ENCODE results near the gene ANKRD12. TPM values are rescaled to one million over a fixed set of nuclear protein-coding genes. Genes with fewer than 3 reads are reported as not detected.

The ANKRD12 gene
- total and polyA plus RNA-seq, 4 experiments from 2014 or later: 10.7 to 280 (median 201) TPM

DNA sequence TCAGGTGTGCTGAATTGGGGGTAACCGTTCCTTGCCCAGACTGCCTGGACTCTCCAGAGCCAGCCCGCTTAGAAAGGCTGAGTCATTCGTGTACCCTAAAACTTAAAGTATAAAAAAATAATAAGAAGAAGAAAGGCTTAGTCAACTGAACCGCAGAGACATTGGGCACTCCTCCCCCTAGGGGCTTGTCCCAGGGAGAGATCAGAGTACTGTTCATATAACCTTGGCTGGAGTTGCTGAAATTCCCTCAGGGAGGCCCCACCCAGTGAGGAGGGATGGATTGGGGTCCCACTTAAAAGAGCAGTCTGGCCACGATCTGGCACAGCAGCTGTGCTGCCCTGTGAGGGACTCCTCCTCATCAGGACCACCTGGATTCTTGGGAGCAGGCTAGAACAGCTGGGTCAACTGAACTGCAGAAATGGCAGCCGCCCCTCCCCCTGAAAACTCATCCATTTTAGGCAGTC, 37.2 kb downstream of the ANKRD12 start:
- Histone ChIP-seq H3K27me3 (ENCODE audit: insufficient read depth, low read length) (no peaks in the 10 kb centered on the region), H3K27ac (ENCODE audit: low read depth, low read length) (no peak overlapping the region), H3K4me1 (ENCODE audit: insufficient read depth, low read length) (peaks cover 59% of the 10 kb centered on the region), H3K4me3 (ENCODE audit: low read length in 2 of 2) (no peak overlapping the region), H3K36me3 (ENCODE audit: insufficient read depth, low read length) (no peaks in the 10 kb centered on the region), H3K9me3 (ENCODE audit: control insufficient read depth in 1 of 2, low read length in 2 of 2) (no peaks in the 10 kb centered on the region)
- H3K36me3 Mint-ChIP-seq: peaks cover 15 to 41% of the 10 kb centered on the region in 2 donors
- peaks cover 57 to 95% (median 76%) of the 10 kb centered on the region in 4 donors for H3K4me1 Mint-ChIP-seq
- H3K9me3 Mint-ChIP-seq: peaks cover 0 to 2% (median 0%) of the 10 kb centered on the region in 8 donors
- no peaks in the 10 kb centered on the region for H3K27me3 Mint-ChIP-seq
- DNase-seq: no peak
- peak overlapping the region in 2 of 7 donors; percentile 42 to 46 for H3K27ac Mint-ChIP-seq
- H3K4me3 Mint-ChIP-seq: peak overlapping the region in 1 of 8 donors; percentile 39
- POLR2A ChIA-PET (ENCODE audit: partially characterized antibody): no interaction called here
- CTCF ChIA-PET (ENCODE audit: partially characterized antibody): no interaction called here
- intact Hi-C loops (cut with micrococcal nuclease): no loop called here

DNA sequence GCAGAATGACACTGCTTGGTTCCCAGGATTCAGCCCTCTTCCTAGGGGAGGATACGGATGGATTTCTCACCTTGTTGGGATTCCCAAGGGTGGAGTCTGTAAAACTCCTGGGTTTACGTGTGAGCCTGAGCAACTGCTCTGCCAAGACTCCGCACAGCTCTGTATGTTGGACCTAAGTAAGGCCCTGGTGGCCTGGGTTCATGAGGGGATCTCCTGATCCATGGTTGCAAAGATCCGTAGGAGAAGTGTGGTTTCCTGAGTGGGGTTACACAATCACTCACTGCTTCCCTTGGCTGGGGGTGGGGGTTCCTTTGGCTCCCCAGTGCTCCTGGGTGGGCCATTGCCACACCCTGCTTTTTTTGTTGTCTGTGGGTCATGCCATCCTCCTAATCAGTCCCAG, 37.7 kb downstream of the ANKRD12 start:
- H3K27ac ChIP-seq (ENCODE audit: low read depth, low read length): no peak overlapping the region
- no peaks in the 10 kb centered on the region for H3K36me3 ChIP-seq (ENCODE audit: insufficient read depth, low read length)
- no peak overlapping the region for H3K4me3 ChIP-seq (ENCODE audit: low read length in 2 of 2)
- no peak for DNase-seq
- Mint-ChIP-seq H3K9me3 (peaks cover 0 to 2% (median 0%) of the 10 kb centered on the region in 8 donors), H3K4me1 (peaks cover 55 to 95% (median 75%) of the 10 kb centered on the region in 4 donors), H3K27ac (peak overlapping the region in 6 of 7 donors; percentile 1 to 88 (median 44)), H3K4me3 (peak overlapping the region in 4 of 8 donors; percentile 23 to 69 (median 34)), H3K27me3 (no peaks in the 10 kb centered on the region), H3K36me3 (peaks cover 15 to 41% of the 10 kb centered on the region in 2 donors)
- POLR2A ChIA-PET (ENCODE audit: partially characterized antibody): no interaction called here
- CTCF ChIA-PET (ENCODE audit: partially characterized antibody): no interaction called here
- no peaks in the 10 kb centered on the region for H3K9me3 ChIP-seq (ENCODE audit: control insufficient read depth in 1 of 2, low read length in 2 of 2)
- intact Hi-C loops (cut with micrococcal nuclease): no loop called here
- peaks cover 63% of the 10 kb centered on the region for H3K4me1 ChIP-seq (ENCODE audit: insufficient read depth, low read length)
- H3K27me3 ChIP-seq (ENCODE audit: insufficient read depth, low read length): no peaks in the 10 kb centered on the region

DNA sequence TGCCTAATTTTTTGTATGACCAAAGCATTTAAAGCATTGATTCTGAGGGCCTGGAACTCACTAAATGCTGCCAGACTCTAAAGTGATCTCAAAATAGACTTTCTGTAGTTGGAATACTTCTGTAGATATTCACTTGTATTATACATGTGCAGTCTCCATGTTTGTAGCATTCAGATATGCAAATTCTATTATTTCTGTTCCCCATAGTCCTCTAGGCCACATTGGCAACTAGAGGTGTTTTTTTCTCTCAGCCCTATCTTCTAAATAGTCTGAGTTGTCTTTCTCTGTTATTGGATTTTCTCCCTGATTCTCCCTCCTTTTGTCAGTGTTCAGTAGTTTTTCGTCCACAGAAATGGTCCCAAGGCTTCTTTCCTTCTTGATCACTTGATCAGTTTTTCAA, 38.5 kb downstream of the ANKRD12 start:
- Histone ChIP-seq H3K4me3 (ENCODE audit: low read length in 2 of 2) (no peak overlapping the region), H3K36me3 (ENCODE audit: insufficient read depth, low read length) (no peaks in the 10 kb centered on the region), H3K27me3 (ENCODE audit: insufficient read depth, low read length) (no peaks in the 10 kb centered on the region), H3K4me1 (ENCODE audit: insufficient read depth, low read length) (peaks cover 71% of the 10 kb centered on the region), H3K27ac (ENCODE audit: low read depth, low read length) (no peak overlapping the region), H3K9me3 (ENCODE audit: control insufficient read depth in 1 of 2, low read length in 2 of 2) (no peaks in the 10 kb centered on the region)
- H3K27ac Mint-ChIP-seq: peak overlapping the region in 5 of 7 donors; percentile 1 to 86 (median 54)
- DNase-seq: no peak
- H3K4me3 Mint-ChIP-seq: peak overlapping the region in 4 of 8 donors; percentile 6 to 56 (median 14)
- intact Hi-C loops (cut with micrococcal nuclease): no loop called here
- ChIA-PET POLR2A (ENCODE audit: partially characterized antibody) (no interaction called here), CTCF (ENCODE audit: partially characterized antibody) (interaction anchor here (0.7 to 1.0 kb wide), 2 partner anchors 23 to 103 kb away, joined by 4 read pairs; no protein-coding TSS in a partner anchor)
- peaks cover 55 to 95% (median 75%) of the 10 kb centered on the region in 4 donors for H3K4me1 Mint-ChIP-seq
- peaks cover 0 to 2% (median 0%) of the 10 kb centered on the region in 8 donors for H3K9me3 Mint-ChIP-seq
- H3K36me3 Mint-ChIP-seq: peaks cover 14 to 38% of the 10 kb centered on the region in 2 donors
- H3K27me3 Mint-ChIP-seq: no peaks in the 10 kb centered on the region

DNA sequence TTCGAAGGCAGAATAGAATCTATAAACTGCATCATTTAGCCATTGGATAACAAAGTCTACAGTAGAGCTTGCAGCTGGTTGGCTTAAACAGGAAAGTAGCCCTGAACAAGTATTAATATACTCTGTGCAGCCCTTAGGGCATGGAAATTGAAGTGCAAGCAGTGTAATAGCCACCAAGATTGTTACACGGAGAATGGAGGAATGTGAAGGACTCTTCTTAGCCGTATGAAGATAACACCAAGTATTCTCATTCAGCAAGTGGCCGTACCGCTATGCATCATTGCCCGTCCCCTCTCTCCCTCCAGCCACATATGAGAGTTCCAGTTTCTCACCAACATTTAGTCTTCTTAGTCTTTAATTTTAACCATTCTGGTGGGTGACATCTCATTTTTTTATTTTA, 40.5 kb downstream of the ANKRD12 start:
- no peak overlapping the region for H3K4me3 Mint-ChIP-seq
- ChIA-PET POLR2A (ENCODE audit: partially characterized antibody) (no interaction called here), CTCF (ENCODE audit: partially characterized antibody) (no interaction called here)
- H3K9me3 ChIP-seq (ENCODE audit: control insufficient read depth in 1 of 2, low read length in 2 of 2): no peaks in the 10 kb centered on the region
- no peak for DNase-seq
- no peaks in the 10 kb centered on the region for H3K27me3 ChIP-seq (ENCODE audit: insufficient read depth, low read length)
- no peaks in the 10 kb centered on the region for H3K27me3 Mint-ChIP-seq
- H3K4me3 ChIP-seq (ENCODE audit: low read length in 2 of 2): no peak overlapping the region
- no peaks in the 10 kb centered on the region for H3K9me3 Mint-ChIP-seq
- H3K36me3 ChIP-seq (ENCODE audit: insufficient read depth, low read length): no peaks in the 10 kb centered on the region
- H3K4me1 Mint-ChIP-seq: peaks cover 53 to 97% (median 73%) of the 10 kb centered on the region in 4 donors
- H3K27ac ChIP-seq (ENCODE audit: low read depth, low read length): no peak overlapping the region
- peaks cover 80% of the 10 kb centered on the region for H3K4me1 ChIP-seq (ENCODE audit: insufficient read depth, low read length)
- peaks cover 8 to 27% of the 10 kb centered on the region in 2 donors for H3K36me3 Mint-ChIP-seq
- H3K27ac Mint-ChIP-seq: peak overlapping the region in 1 of 7 donors; percentile 47
- intact Hi-C loops (cut with micrococcal nuclease): no loop called here

DNA sequence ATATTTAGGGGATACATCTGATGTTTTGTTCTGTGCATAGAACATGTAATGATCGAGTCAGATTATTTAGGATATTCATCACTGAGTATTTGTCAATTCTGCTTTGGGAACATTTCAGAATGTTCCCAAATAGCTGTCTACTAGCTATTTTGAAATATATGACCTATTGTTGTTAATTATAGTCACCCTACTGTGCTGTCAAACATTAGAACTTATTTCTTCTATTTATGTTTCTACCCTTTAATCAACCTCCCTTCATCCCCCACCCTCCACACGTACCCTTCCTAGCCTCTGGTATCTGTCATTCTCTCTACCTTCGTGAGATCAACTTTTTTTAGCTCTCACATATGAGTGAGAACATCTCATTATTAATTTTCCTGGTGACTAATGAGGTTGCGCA, 40.9 kb downstream of the ANKRD12 start:
- no peaks in the 10 kb centered on the region for H3K9me3 ChIP-seq (ENCODE audit: control insufficient read depth in 1 of 2, low read length in 2 of 2)
- H3K9me3 Mint-ChIP-seq: no peaks in the 10 kb centered on the region
- no peak overlapping the region for H3K27ac ChIP-seq (ENCODE audit: low read depth, low read length)
- H3K4me3 ChIP-seq (ENCODE audit: low read length in 2 of 2): no peak overlapping the region
- no peaks in the 10 kb centered on the region for H3K36me3 ChIP-seq (ENCODE audit: insufficient read depth, low read length)
- H3K27me3 Mint-ChIP-seq: no peaks in the 10 kb centered on the region
- no peak for DNase-seq
- CTCF ChIA-PET (ENCODE audit: partially characterized antibody): no interaction called here
- H3K27ac Mint-ChIP-seq: peak overlapping the region in 2 of 7 donors; percentile 48 to 83
- intact Hi-C loops (cut with micrococcal nuclease): no loop called here
- no peaks in the 10 kb centered on the region for H3K27me3 ChIP-seq (ENCODE audit: insufficient read depth, low read length)
- H3K4me3 Mint-ChIP-seq: peak overlapping the region in 3 of 8 donors; percentile 2 to 17 (median 12)
- H3K36me3 Mint-ChIP-seq: peaks cover 10 to 26% of the 10 kb centered on the region in 2 donors
- peaks cover 79% of the 10 kb centered on the region for H3K4me1 ChIP-seq (ENCODE audit: insufficient read depth, low read length)
- peaks cover 51 to 97% (median 71%) of the 10 kb centered on the region in 4 donors for H3K4me1 Mint-ChIP-seq
- POLR2A ChIA-PET (ENCODE audit: partially characterized antibody): interaction anchor here (0.8 kb wide), 1 partner anchor 104 kb away, joined by 3 read pairs; no protein-coding TSS in a partner anchor

DNA sequence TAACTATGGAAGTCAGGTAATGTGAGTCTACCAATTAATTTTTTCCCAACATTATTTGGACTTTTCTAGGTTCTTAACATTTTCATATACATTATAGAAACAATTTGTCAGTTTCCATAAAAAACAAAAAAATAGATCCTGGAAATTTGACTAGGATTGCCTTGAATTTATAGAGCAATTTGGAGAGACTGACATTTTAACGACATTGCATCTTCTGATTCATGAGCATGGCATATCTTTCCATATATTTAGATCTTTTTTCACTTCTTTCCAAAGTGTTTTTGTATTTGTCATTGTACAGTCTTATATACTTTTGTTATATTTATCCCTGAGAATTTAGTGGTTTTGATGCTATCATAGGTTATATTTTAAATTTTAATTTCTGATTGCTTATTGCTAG, 42.0 kb downstream of the ANKRD12 start:
- H3K9me3 Mint-ChIP-seq: no peaks in the 10 kb centered on the region
- peaks cover 19 to 34% of the 10 kb centered on the region in 2 donors for H3K36me3 Mint-ChIP-seq
- H3K27ac Mint-ChIP-seq: peak overlapping the region in 3 of 7 donors; percentile 13 to 81 (median 51)
- Histone ChIP-seq H3K9me3 (ENCODE audit: control insufficient read depth in 1 of 2, low read length in 2 of 2) (no peaks in the 10 kb centered on the region), H3K4me1 (ENCODE audit: insufficient read depth, low read length) (peaks cover 80% of the 10 kb centered on the region), H3K27ac (ENCODE audit: low read depth, low read length) (no peak overlapping the region), H3K27me3 (ENCODE audit: insufficient read depth, low read length) (no peaks in the 10 kb centered on the region), H3K4me3 (ENCODE audit: low read length in 2 of 2) (no peak overlapping the region), H3K36me3 (ENCODE audit: insufficient read depth, low read length) (no peaks in the 10 kb centered on the region)
- H3K4me1 Mint-ChIP-seq: peaks cover 51 to 97% (median 72%) of the 10 kb centered on the region in 4 donors
- POLR2A ChIA-PET (ENCODE audit: partially characterized antibody): no interaction called here
- H3K4me3 Mint-ChIP-seq: peak overlapping the region in 2 of 8 donors; percentile 26 to 48
- no peaks in the 10 kb centered on the region for H3K27me3 Mint-ChIP-seq
- CTCF ChIA-PET (ENCODE audit: partially characterized antibody): no interaction called here
- intact Hi-C loops (cut with micrococcal nuclease): no loop called here
- no peak for DNase-seq

DNA sequence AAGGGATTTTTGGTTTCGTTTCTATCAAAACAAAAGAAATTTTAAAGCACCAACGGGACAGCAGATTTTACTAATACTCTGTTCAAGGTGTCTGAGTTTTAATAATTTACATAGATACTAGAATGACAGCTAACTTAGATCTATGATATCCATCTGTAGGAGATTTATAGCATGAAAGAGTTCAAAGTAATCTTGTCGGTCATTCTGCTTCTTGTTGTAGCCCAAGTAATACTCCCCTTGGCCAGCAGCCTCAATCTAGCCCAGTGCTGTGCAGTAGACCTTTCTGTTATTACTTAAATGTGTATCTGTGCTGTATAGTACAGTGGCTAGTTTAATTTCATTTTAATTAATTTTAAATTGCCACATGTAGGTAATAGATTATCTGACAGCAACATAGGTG, 44.7 kb downstream of the ANKRD12 start:
- no peak overlapping the region for H3K4me3 ChIP-seq (ENCODE audit: low read length in 2 of 2)
- CTCF ChIA-PET (ENCODE audit: partially characterized antibody): interaction anchor here (0.9 to 2.1 kb wide), 6 partner anchors 10 to 29 kb away, joined by 3 to 6 read pairs (median 3); no protein-coding TSS in a partner anchor

More for the DNA sequence above, 44.7 kb downstream of the ANKRD12 start:
- Mint-ChIP-seq H3K4me1 (peaks cover 56 to 96% (median 73%) of the 10 kb centered on the region in 4 donors), H3K9me3 (no peaks in the 10 kb centered on the region), H3K4me3 (peak overlapping the region in 1 of 8 donors; percentile 39), H3K27ac (peak overlapping the region in 3 of 7 donors; percentile 53 to 63 (median 55)), H3K27me3 (no peaks in the 10 kb centered on the region), H3K36me3 (peaks cover 32 to 49% of the 10 kb centered on the region in 2 donors)
- no peak for DNase-seq
- Histone ChIP-seq H3K27me3 (ENCODE audit: insufficient read depth, low read length) (no peaks in the 10 kb centered on the region), H3K27ac (ENCODE audit: low read depth, low read length) (no peak overlapping the region), H3K4me1 (ENCODE audit: insufficient read depth, low read length) (peaks cover 88% of the 10 kb centered on the region), H3K9me3 (ENCODE audit: control insufficient read depth in 1 of 2, low read length in 2 of 2) (no peaks in the 10 kb centered on the region), H3K36me3 (ENCODE audit: insufficient read depth, low read length) (no peaks in the 10 kb centered on the region)
- intact Hi-C loops (cut with micrococcal nuclease): no loop called here
- POLR2A ChIA-PET (ENCODE audit: partially characterized antibody): interaction anchor here (1.8 kb wide), 1 partner anchor 44 kb away, joined by 7 read pairs; the partner anchor contains the start of gene ANKRD12

Data from CD4-positive, alpha-beta memory T cell (primary cell).